Suprapubic skin (tissue), 4 donors: ENCODE results near the gene YWHAE.

Source experiments
- CTCF ChIP-seq, 2 donors: fragments of 200-600 bp in 1 of 2; fragments of 450-650 bp in 1 of 2; sonication (generic) in 1 of 2; IDR thresholded peaks; one replicate each; pipeline ENCODE4 v1.5.1; 2016 to 2019; ENCODE audit warnings: antibody characterized with exemption in 2 of 2, mild to moderate bottlenecking in 1 of 2, moderate library complexity in 1 of 2
- EP300 ChIP-seq: sonication (generic); formaldehyde crosslinking; IDR thresholded peaks from one replicate; pipeline ENCODE4 v1.6.1; 2017; ENCODE audit warnings: antibody characterized with exemption
- POLR2A ChIP-seq, 2 donors: fragments of 450-650 bp; IDR thresholded peaks; one replicate each; pipeline ENCODE4 v1.6.1; 2017; ENCODE audit warnings: antibody characterized with exemption in 2 of 2, mild to moderate bottlenecking in 2 of 2, moderate library complexity in 2 of 2
- POLR2AphosphoS5 ChIP-seq, 3 donors: sonication (generic); formaldehyde crosslinking; IDR thresholded peaks; one replicate each; pipeline ENCODE4 v1.6.1; 2017; ENCODE audit warnings: antibody characterized with exemption in 3 of 3

DNA sequence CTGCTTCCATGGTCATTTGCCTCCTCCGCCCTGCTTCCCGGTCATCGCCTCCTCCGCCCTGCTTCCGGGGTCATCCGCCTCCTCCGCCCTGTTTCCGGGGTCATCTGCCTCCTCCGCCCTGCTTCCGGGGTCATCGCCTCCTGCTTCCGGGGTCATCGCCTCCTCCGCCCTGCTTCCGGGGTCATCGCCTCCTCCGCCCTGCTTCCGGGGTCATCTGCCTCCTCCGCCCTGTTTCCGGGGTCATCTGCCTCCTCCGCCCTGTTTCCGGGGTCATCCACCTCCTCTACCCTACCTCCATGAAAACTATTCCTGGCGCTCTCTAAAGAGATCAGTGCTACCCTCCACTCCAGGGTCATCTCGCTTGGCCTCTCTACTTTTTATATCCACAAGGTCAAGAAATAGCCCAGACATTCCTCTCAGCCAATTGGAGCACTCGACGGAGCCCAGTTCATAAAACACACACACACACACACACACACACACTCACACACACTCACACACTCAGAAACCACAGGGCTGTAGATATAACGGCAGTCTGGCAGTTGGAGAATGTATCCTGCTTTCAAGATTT is 75.7 kb downstream of the YWHAE start:
- TF ChIP-seq POLR2A (IDR thresholded peaks at IDR 0.05) = no peak
- no peak for TF ChIP-seq CTCF (IDR thresholded peaks at IDR 0.05)
- no peak for TF ChIP-seq EP300
- no peak for TF ChIP-seq POLR2AphosphoS5 (IDR thresholded peaks at IDR 0.05)
